Kidney glomerular epithelial cell (primary cell): ENCODE measurements around the gene ANKDD1B.
"Not testable (repeated sequence)": the region's sequence is repeated elsewhere in the genome, so short reads cannot be mapped to it uniquely, and the experiment has no call there.

Experiments used
- DNase-seq: peaks from one replicate; lab custom pipeline; 2025; lab: John Stamatoyannopoulos, UW

ANKDD1B gene

DNA sequence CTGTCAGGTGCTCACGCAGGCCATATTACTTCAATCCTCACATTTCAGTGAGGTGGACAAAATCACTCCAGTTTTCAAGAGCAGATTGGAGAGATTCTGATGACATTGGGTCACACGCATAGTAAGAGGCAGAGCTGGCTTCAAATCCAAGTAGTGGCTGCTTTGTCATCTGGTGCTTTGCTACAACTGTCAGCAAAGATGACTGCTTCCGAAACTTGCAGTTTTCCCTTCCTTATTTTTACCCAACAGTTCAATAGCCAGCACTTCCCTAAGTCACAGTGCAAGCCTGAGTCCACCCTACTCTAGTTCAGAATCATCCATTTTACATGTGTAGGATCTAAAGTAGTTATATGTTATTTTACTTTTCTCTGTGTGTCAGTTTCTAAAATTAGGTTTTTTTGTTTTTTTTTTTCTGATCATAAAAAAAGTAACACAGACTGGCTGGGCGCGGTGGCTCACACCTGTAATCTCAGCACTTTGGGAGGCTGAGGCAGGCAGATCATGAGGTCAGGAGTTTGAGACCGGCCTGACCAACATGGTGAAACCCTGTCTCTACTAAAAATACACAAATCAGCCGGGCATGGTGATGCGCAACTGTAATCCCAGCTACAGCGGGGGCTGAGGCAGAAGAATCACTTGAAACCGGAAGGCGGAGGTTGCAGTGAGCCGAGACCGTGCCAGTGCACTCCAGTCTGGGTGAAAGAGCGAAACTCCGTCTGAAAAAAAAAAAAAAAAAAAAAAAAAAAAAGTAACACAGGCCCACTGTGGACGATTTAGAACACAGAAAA, 49.6 kb downstream of the ANKDD1B start:
- no peak for DNase-seq

DNA sequence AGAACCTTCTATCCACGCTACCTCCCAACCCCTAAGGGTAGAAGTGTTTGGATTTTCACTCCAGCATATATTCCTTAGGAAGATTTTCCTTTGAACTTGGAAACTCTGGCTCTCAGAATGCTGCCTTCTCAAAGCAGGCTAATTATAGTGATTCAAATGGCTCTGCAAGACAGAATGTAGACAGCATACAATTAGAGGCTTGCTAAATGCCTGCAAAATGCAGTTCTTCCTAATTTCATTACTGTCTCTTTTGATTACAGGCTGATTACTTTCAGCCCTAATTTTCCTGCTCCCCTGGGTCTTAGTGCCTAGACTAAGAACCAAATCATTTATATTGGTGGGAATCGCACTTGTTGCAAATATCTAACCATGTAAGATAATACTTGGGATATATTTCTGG, 50.8 kb downstream of the ANKDD1B start:
- DNase-seq = no peak

DNA sequence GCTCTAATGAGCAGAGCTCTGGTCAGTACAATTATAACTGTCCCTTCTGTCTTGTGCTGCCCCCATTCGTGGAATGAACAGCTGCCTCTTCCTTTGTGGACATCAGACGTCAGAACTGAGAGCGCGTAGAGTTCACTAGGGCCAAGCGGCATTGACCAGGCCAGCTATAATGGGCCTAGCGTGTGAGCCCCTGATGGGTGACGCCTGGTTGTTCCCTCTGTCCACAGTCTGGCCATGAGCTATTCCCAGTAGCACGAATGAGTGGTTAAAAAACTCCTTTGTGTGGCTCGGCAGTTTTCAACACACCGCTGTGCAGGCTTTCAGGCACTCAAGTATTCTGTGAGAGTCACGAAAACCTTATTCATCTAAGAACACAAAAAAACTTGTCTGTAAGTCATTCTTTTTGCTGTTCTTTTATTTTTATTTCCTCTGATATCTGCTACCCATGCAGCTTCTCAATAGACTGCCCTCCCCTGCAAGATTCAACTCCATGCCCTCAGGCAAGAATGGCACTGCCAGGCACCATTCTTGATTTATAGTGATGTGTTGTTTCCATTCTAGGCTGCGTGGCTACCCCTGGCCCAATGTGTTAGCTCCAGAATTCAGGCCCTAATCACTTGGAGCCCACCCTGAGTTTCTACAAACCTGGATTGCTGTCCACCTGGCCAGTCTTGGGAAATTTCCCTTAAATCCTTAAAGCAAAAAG, 52.5 kb downstream of the ANKDD1B start:
- DNase-seq = no peak

DNA sequence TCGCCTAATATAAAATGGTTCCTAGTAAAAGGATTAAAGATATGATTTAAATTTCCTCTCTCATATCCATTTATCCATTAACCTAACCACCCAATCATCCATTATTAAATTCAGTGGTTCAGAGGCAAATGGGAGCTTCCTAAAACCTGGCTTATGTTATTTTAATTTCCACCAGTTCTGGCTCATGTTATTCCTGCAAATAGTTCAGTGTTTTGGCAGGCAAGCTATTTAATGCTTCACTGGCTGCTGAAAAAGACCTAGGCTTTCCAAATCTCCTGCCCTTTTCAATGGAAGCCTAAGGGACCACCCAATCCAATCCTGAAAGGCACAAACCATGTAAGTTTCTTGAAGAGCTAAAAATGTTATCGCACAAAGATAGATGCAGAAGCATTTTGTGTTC, 53.7 kb downstream of the ANKDD1B start:
- DNase-seq = peak; percentile 4

DNA sequence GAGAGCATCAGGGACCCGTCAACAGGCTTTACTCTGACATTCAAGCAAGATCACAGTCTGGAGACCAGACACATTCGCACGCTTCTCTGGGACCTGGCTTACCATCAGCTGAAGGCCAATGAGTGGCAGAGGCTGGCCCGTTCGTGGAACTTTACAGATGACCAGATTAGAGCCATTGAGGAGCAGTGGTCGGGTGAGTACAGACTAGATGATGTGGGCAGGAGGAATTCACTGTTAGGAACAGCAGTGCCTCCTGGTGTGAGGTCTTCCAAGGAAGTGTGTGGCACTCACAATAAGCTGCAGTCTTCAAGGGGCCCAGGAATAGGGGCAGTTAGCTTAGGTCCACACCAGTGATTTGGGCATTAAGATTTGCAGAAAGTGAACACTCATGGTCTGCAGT, 55.5 kb downstream of the ANKDD1B start:
- no peak for DNase-seq

DNA sequence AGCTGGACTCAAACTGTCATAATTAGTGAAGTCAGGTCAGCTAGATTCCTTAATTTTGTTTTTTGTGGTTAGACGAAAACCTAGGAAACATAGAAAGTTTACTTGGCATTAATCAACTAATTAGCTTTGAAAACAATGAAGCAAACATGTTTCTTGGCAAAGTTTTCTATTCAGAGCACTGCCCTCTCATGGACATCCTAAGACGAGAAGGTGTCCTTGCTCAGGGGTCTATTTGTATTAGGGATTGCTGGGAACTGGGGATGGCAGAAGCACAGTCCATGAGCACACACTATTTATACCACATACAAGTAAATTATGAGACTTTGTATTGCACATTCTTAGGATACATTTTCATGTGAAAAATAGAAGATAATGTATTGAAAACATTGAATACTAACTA, 56.3 kb downstream of the ANKDD1B start:
- DNase-seq = no peak

DNA sequence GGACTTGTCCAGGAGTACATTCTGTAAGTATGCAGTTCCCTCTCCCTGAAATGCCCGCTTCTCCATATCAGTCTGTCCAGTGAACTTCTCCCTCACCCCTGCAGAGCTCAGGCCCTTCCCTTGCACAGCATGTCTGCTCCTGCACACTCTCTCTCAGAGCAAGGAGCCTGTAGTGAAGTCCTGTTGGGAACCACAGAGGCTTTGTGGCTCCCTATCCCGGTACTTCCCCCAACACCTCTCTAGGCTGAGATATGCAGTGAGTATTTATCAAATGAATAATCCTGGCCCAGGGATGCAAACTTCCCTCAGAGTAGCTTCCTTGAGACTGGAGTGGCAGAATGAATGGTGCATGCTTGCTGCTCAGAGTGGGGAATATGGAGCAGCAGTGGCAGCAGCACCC, 57.2 kb downstream of the ANKDD1B start:
- no peak for DNase-seq

DNA sequence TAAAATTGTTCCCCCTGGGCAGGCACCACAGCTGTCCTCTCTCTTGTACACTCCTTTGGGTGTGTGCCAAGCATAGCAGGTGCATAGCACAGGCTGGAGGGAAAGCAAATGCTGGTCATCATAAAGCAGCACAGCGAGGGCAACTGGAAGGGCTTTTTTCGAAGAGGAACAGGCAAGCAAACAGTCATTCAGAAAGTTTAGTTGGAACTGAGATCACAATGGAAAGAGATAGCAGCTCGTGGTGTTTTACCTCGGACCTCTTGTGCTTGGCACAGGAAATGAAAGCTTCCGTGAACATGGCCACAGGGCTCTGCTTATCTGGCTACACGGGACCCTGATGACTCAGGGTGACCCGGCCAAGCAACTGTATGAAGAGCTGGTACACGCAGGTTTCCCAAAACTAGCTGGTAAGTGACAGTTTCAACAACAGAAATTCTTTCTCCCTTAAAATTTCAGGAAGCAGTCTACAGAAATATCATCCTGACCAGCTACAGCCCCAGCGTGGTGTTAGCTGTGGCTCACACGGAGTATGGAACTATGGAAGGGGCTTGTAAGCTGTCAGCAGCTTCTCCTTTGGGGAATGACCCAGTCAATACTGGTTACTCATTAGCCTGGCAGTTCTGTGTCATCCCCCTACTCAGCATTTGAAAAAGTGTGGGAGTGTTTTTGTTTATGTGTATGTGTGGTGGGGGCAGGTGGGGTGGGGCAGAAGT, 57.9 kb downstream of the ANKDD1B start:
- peak; percentile 78 for DNase-seq

DNA sequence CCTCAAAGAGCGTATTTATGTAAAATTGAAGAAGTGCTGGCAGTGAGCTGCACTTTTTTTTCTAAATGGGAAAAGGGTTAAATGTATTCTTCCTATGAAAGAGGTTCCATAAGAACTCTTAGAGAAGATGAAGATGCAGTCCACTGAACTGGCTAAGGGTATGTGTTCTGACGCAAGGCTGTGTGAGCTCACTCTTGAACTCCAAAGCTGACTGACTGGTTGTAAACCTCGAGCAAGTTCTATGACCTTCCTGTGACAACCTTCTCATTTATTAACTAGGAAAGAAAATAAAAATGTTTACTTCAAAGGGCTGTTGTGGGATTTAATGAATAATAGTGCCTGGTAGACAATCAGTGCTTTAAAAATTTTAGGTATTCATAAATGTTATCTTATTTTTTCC, 59.3 kb downstream of the ANKDD1B start:
- DNase-seq = peak; percentile 61

DNA sequence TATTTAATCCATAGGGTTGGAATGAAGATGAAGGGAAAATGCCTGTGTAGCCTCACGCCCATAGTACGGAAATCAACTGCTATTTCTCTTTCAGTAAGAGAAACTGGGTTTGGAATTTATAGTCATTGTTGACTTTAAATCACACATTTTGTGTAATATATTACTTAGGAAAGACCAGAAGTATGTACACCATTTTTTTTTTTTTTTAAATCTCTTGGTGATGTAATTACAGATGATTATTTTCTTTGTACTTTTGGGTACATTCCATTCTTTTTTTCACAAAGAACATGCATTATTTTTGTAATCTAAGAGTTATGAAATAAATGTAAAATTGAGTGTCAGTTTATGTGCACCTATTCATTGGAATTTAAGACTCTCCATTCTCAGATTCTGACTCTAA, 60.3 kb downstream of the ANKDD1B start:
- DNase-seq = no peak

DNA sequence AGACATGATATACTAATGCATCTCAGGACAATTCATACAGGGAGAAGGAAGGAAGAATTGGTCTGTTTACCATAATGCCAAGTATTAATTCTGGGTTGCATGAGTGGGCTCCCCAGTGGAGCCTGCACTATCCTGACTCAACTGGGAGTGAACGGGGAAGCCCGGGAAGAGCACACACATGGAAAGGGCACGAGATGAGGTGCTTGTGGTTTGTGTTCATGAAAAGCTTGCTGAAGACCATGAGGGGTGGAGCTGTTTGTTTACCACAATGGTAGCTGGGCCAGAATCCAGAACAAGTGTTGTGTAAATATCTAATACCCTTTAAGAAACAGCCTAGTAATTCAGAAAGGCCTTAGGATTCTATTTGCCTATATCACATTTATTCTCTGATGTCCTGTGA, 61.4 kb downstream of the ANKDD1B start:
- no peak for DNase-seq

DNA sequence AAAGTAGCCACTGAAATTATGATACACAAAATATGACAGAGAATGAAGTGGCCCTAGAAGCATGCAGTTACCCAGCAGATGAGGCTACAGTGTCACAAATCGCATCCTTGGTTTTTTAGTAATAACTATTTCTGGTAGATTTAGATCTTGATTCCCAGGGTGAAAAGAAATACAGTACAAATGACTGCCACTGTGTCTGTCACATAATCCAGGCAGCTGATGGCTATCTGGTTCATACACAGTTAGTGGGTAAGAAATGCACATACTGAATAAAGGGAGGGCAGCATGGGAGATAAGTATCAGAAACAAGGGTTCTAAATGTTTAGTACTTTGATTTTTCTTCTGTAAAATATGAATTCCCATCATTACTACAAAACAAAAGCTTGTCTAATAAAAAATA, 64.5 kb downstream of the ANKDD1B start:
- no peak for DNase-seq

DNA sequence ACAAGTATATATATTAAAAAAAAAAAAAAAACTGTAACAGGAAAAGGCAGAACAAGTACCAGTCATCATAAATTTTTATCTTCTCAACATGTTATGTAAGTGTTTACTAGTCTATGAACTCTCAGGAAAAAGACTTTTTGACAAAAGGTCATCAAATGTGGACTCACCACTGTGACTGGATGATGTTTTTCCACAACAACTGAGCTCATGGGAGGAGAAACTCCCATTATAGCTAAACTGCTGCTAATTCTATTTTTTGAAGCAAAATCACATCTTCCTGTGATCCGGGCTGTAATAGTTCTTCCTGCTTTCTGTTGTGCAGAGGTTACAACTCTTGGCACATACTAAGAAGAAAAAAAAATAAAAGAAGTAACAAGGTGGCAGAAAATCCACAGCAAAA, 66.4 kb downstream of the ANKDD1B start:
- DNase-seq = no peak

DNA sequence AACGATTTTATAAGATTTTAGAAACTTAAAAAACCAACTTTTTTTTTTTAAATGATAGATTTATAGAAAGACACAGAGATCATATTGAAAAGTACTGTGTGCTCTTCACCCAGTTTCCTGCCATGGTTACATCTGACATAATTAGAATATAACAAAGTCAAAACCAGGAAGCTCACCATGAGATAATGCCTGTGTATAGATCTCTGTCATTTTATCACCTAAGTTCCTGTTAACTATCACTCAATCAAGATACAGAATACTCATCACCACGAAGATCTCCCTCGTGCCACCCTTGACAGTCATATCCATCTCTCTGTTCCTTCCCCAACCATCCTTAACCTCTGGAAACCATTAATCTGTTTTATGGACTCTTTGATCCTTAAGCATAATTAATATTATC, 66.9 kb downstream of the ANKDD1B start:
- DNase-seq = no peak

DNA sequence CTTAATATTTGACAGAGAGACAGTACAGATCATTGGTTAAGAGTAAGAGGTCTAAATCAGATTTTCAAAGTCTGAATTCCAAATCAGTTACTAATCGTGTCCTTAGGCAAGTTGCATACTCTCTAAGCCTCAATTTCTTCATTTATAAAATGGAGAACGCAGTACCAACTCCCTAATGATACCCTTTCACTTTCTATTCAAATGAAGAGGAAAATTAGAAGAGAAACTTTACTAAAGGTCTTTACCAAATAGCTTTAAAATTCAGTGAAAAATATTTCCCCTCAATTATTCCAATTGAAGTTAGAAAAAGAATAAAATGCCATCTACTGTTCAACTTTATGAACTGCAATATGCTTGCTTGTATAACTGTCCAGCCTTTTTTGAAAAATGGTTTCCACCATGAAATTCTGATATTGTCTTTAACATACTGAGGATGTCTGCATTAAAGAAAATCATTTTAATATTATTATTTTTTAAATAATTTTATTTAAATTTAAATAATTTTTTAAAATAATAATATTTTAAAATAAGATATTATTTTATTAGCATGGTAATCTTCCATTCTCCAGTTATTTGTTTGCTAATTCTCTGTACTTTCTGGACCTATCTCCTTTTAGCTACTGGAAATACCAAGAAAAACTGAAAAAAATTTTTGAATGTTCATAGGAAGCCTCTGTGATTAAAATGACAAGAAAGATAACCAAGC, 70.0 kb downstream of the ANKDD1B start:
- peak; percentile 90 for DNase-seq

DNA sequence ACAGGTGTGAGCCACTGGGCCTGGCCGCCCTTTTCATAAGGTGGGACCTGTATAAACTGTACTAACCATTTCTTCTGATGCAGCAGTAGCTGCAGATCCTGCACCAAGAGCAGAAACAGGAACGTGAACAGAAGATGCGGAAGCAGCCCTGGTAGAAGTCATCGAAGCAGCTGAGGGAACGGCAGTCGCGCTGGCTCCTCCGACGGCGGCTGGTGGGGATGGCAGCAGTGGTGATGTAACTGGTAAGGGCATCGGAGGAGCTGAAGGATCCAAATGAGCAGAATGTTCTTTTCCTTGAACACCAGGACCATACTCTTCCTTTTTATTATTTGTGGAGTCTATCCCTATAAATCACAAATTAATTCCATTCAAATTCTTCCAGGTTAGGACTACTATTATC, 73.9 kb downstream of the ANKDD1B start:
- no peak for DNase-seq

DNA sequence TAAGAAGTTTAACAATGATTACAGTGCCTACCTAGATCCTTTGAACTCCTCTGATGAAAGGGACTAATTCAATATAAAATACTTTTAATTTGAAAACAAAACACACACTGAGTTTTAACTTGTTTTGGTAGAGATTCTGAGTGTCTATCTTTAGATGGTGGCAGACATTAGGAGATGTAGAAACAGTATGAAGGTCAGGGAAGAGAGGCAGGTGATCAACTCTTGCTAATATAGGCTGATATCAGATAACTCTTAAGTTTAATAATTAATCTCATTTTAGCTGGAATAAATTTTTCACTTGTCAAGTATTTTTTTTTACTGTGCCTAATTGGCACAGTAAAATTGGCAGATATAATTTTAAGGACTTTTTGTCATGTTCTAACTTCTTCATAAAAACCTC, 75.2 kb downstream of the ANKDD1B start:
- DNase-seq = no peak

DNA sequence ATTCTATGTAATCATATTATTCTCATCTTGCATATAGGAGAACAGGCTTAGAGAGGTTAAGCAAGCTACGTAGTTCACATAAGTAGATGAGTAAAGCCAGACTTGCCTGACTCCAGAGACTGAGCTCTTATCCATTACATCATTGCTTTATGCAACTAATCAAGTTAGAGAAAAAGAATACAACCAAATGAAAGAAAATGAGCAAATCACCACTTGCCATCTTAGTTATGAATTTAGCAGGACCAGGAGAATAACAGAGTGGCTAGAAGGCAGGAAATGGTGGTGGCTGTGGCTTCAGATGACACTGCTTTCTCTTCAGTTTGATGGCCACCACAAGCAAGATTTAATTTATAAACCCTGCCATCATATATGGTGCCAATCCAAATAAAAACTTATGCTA, 79.4 kb downstream of the ANKDD1B start:
- no peak for DNase-seq

DNA sequence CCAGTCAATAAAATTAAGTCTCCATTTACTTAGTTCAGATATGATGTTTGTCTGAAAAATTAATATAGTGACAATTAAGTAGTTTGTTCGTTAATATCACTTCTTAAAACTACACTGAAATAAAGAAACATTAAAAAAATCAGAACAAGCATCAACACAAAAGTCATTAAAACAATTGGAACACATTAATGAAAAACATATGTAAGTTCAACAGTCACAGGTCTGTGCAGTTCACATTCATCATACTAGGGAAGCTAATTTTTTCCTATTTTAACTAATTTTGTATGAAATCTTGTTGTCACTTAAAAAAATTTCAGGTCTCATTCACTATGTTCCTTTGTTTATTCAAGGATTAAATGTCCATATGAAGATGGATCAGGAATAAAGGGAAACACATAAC, 83.5 kb downstream of the ANKDD1B start:
- no peak for DNase-seq

DNA sequence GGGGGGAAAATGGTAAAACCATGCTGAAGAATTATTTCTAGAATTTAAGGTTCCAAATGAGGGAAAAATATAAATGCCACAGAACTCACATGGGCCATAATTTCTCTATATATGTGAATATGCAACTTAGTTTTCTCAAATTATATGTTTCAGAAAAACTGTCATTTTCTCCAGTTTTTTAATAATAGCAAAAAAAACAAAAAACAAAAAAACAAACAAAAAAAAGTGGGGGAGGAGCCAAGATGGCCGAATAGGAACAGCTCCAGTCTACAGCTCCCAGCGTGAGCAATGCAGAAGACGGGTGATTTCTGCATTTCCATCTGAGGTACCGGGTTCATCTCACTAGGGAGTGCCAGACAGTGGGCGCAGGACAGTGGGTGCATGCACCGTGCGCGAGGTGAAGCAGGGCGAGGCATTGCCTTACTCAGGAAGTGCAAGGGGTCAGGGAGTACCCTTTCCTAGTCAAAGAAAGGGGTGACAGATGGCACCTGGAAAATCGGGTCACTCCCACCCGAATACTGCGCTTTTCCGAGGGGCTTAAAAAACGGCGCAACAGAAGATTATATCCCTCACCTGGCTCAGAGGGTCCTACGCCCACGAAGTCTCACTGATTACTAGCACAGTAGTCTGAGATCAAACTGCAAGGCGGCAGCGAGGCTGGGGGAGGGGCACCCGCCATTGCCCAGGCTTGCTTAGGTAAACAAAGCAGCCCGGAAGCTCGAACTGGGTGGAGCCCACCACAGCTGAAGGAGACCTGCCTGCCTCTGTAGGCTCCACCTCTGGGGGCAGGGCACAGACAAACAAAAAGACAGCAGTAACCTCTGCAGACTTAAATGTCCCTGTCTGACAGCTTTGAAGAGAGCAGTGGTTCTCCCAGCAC, 84.5 kb downstream of the ANKDD1B start:
- DNase-seq = not testable (repeated sequence)

DNA sequence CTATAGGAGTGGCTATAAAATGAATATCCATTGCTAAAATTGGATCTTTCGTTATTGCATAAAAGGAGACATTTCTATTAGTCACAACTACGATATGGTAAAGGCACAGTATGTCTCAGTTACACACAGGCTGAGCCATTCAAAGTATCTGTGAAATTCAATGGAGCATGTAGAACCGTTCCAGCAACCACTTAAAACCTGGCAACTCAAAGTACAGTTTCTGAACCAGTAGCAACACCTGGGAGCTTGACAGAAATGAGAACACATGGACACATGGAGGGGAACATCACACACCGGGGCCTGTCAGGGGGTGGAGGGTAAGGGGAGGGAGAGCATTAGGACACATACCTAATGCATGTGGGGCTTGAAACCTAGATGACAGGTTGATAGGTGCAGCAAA, 90.6 kb downstream of the ANKDD1B start:
- DNase-seq = no peak

DNA sequence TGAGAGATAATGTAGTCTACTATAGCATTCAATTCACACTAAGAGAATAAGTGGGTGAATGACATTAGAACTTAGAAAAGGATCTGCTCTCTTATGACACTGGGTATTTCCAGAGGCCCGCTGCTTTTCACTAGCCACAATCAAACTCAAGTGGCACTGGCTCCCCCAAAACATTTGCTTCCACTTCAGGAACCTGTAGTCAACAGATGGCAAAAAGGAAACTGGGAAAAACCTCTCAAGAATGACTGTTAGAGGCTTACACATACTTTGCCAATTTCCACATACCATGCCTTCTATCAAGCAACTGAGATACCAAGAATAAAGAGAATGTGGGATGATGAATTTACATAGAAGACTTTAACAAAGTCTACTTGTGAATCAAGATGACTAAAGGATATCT, 94.8 kb downstream of the ANKDD1B start:
- no peak for DNase-seq
